ENCODE data around the gene RNF113B. TPM values are rescaled to one million over a fixed set of nuclear protein-coding genes. Genes with fewer than 3 reads are reported as not detected.

Gene RNF113B
- total RNA-seq, 2 donors from 2014 or later = not detected

- intact Hi-C loops (cut with DNase I) = no loop called here
- no peak for DNase-seq
Measured at GRCh38 chr13:98207416-98207815, 30.3 kb upstream of the RNF113B start.

GRCh38 chr13:98206946-98207345 lies 29.9 kb upstream of the RNF113B start:
- intact Hi-C loops (cut with DNase I) = no loop called here
- no peak for DNase-seq
- peak; percentile 33 to 72 for ATAC-seq

More at GRCh38 chr13:98207416-98207815, 30.3 kb upstream of the RNF113B start:
- peak; percentile 66 to 84 for ATAC-seq

- no peak for ATAC-seq
- intact Hi-C loops (cut with DNase I) = no loop called here
Measured at GRCh38 chr13:98204546-98204945, 27.5 kb upstream of the RNF113B start.

GRCh38 chr13:98203646-98204326 lies 26.7 kb upstream of the RNF113B start:
- DNase-seq = no peak
- intact Hi-C loops (cut with DNase I) = no loop called here
- no peak for ATAC-seq

More at GRCh38 chr13:98204546-98204945, 27.5 kb upstream of the RNF113B start:
- no peak for DNase-seq

GRCh38 chr13:98201984-98202383 lies 24.9 kb upstream of the RNF113B start:
- ATAC-seq = peak; percentile 57 to 84
- intact Hi-C loops (cut with DNase I) = no loop called here
- DNase-seq = no peak

GRCh38 chr13:98201189-98201588 lies 24.1 kb upstream of the RNF113B start:
- no peak for ATAC-seq
- intact Hi-C loops (cut with DNase I) = no loop called here
- no peak for DNase-seq

GRCh38 chr13:98200211-98200878 lies 23.3 kb upstream of the RNF113B start:
- ATAC-seq (no peak), DNase-seq (no peak)
- intact Hi-C loops (cut with DNase I) = no loop called here

GRCh38 chr13:98199480-98199879 lies 22.4 kb upstream of the RNF113B start:
- no peak for ATAC-seq
- no peak for DNase-seq
- intact Hi-C loops (cut with DNase I) = no loop called here

GRCh38 chr13:98198683-98199082 lies 21.6 kb upstream of the RNF113B start:
- ATAC-seq = no peak
- DNase-seq = no peak
- intact Hi-C loops (cut with DNase I) = no loop called here

- intact Hi-C loops (cut with DNase I) = no loop called here
- ATAC-seq (no peak), DNase-seq (no peak)
Measured at GRCh38 chr13:98195054-98195791, 18.2 kb upstream of the RNF113B start.

GRCh38 chr13:98192008-98192407 lies 14.9 kb upstream of the RNF113B start:
- DNase-seq (no peak), ATAC-seq (no peak)
- intact Hi-C loops (cut with DNase I) = no loop called here

GRCh38 chr13:98190889-98191444 lies 13.9 kb upstream of the RNF113B start:
- DNase-seq (no peak), ATAC-seq (no peak)
- intact Hi-C loops (cut with DNase I) = no loop called here

- intact Hi-C loops (cut with DNase I) = no loop called here
- ATAC-seq (peak; percentile 48 to 61), DNase-seq (peak; percentile 40)
Measured at GRCh38 chr13:98189841-98190505, 12.9 kb upstream of the RNF113B start.

- intact Hi-C loops (cut with DNase I) = no loop called here
- DNase-seq (no peak), ATAC-seq (peak in 1 of 2 donors; percentile 36)
Measured at GRCh38 chr13:98188544-98189166, 11.6 kb upstream of the RNF113B start.

- intact Hi-C loops (cut with DNase I) = no loop called here
- DNase-seq = no peak
- ATAC-seq = peak; percentile 24 to 54
Measured at GRCh38 chr13:98187965-98188261, 10.8 kb upstream of the RNF113B start.

- intact Hi-C loops (cut with DNase I) = no loop called here
- ATAC-seq = peak in 1 of 2 donors; percentile 46
- no peak for DNase-seq
Measured at GRCh38 chr13:98187155-98187964, 10.3 kb upstream of the RNF113B start.

GRCh38 chr13:98184792-98185191 lies 7.7 kb upstream of the RNF113B start:
- ATAC-seq (no peak), DNase-seq (no peak)
- intact Hi-C loops (cut with DNase I) = no loop called here

- ATAC-seq = no peak
- intact Hi-C loops (cut with DNase I) = no loop called here
- no peak for DNase-seq
Measured at GRCh38 chr13:98182589-98182988, 5.5 kb upstream of the RNF113B start.
